Inferior parietal cortex (tissue), 1 donor: ENCODE measurements around the gene GALT.

Experiments used
- DNase-seq: peaks from one replicate; pipeline ENCODE4 v3.0.0-alpha.2; 2016; ENCODE audit errors: extremely low spot score

GALT gene

DNA sequence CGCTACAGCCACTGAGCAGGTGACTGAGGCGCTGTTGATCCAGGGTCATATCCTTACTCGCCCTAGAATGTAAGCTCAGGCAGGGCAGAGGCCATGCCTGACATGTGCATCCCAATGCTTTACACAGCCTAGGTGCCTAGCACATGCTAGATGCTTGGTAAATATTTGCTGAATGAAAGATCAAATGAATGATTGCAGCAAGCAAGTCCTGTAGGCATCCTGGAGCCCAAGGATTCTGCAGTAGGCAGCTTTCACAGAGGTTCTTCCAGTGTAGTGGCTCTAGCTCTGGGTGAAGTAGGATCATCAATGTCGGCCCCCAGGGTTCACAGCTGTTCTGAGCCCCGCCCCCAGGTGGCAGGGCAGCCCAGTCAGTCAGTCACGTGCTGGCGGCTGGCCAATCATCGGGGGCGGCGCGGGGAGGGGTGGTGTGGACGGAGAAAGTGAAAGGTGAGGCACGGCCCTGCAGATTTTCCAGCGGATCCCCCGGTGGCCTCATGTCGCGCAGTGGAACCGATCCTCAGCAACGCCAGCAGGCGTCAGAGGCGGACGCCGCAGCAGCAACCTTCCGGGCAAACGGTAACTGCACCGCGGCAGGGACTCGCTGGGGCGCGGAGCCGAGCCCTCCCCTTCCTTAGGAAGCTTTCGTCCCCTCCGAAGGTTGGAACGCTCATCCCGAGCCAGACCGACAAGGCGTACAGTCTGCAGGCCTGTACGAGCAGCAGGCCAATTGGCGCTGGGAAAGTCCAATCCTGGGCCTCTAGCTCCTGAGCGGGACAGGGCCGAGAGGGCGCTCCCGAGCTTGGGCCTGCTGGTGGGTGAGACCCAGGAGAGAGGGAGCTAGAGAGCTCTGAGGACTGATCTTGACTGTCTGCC lies at the start of gene GALT:
TSS of gene GALT (plus strand) at position 465 of the 873 bp plus-strand sequence. CDS start at position 495, 30 bp downstream.
- peak; percentile 80 for DNase-seq

DNA sequence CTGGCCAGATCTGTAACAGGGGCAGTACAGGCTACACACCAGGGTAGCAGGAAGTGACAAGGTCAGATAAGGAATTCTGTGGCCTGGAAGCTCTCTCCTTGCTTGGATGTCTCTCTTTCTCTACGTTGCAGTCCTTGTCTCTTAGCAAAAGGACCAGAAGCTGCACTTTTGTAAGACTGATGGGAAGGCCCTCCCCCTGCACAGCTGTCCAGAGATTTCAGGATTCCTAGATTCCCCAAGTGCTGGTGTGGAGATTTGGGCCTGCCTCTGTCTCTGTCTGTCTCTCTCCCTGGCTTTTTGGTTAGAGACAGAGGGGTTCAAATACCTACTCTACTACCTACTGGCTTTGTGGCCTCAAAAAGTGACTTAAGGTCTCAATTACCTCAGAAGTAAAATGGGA lies 46.9 kb upstream of the GALT start:
- no peak for DNase-seq

DNA sequence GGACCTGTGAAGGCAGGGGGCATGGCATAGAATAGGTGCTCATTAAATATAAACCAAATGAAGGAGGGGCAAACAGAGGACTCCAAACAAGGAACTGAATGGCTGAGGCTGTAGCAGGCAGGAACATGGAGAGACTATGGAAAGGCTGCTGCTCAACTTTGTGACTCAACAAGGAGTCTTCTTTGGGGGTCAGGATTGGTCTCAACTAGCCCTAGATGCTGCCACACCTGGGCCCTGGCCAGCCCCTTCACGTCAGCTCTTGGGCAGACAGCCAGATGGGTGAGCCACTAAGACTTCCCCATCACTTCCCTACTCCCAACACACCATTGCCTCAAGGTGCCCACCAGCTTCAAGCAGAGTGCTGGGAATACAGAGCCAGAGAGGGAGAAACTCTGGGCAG lies 45.6 kb upstream of the GALT start:
- DNase-seq: no peak

DNA sequence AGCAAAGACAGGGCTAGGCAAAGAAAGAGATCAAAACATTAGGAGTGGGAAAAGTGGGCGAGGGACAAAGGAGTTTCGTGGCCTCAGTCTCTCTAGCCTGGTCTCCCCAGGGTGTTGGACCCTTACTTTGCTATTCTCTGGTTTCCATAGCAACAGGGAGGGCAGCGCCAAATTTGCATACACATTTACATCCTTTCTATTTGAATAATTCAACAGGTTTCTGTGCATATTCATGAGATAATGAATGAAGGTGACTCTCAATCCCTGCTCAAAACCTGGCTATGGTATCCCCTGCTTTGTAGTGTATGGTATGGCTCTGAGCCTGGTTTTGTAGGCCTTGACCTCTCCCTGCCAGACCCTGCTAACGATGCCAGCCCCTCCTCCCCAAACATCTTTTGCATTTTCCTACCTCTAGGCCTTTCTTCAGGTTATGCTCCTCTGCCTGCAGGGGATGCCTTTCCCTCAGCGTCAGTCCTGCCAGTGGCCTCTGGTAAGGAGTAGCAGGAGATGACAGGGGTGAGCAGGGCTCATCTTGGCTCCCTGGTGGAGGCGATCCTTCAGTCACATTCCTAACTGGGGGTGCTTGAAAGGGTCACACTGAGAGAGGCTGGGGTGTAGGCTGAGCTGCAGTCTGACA lies 44.4 kb upstream of the GALT start:
- no peak for DNase-seq

DNA sequence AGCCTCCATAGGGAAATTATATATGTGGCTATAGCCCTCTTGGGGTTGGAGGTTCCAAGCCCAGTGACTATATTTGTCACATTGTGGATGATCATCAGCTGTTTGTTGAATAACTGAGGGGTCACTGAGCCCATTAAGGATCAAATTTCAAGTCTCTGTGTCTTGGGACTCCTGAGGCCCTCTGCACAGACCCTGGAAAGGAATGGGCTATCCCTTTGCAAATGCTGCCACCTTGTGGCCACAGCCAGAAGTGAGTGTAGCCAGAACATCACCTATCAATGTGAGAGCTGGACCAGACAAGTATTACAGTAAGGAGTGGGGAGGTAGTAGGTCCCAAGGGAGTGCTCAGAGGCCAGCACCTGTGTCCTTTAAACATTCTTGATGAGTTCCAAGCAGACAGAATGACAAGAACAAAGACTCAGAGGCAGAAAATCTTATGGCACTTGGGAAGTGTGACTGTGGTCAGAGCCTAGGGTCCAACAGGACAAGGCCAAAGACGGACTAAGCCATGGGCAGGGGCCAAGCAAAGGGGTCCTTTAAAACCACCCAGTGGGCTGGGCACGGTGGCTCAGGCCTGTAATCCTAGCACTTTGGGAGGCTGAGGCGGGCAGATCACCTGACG lies 42.8 kb upstream of the GALT start:
- peak; percentile 95 for DNase-seq

DNA sequence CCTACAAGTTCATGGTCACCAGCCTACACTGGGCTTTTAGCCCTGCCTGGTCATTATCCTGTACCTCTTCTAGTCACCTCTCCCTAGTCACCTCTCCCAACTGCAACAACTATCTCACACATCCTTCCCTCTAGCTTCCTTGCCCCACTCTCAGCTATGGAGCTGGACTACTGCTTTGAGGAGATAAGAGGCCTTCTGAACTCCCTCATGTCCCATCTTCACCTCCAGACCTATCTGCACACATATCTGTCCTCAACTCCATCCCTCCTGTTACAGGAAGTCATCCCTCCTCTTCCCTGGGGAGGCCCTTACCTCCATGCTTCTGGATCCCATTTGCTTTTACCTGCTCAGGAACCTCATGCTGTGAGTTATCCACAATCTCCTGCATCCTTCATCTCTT lies 40.3 kb upstream of the GALT start:
- DNase-seq: no peak

DNA sequence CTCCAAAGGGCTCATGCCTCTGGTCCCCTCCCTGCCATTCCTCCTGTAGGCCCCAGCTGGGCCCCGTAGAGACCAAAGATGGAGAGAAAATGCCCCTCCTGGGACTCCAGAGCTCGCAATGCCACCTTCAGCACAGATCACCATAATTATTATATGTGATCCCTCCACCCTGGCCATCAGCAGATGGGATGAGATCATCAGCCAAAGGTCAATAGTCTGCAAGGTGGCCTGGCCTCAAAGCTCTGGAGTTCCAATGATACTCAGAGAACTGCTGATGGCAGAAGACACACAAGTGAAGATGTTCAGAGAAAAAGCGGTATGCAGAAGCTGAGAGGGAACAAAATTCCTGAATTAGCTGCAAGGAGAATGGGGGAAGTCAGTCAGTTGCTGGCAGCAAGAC lies 39.6 kb upstream of the GALT start:
- no peak for DNase-seq

DNA sequence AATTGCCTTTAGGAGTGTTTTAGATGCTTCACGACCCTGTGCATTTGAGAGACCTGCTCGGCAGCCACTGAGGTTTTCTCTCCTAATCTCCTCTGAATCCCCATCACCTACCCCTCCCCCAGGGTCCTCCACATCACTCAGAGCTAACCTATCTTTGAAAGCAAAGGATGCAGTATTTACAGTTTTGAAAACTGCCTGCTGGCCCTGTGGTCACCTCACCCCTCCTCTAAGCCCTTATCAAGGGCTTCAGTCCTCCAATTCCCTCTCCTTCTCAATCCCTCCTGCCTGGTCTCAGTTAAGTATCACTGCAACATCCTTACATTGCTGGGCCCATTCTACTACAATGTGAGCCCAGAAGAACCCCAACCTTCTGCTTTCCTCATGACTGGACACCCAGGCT lies 39.1 kb upstream of the GALT start:
- no peak for DNase-seq

DNA sequence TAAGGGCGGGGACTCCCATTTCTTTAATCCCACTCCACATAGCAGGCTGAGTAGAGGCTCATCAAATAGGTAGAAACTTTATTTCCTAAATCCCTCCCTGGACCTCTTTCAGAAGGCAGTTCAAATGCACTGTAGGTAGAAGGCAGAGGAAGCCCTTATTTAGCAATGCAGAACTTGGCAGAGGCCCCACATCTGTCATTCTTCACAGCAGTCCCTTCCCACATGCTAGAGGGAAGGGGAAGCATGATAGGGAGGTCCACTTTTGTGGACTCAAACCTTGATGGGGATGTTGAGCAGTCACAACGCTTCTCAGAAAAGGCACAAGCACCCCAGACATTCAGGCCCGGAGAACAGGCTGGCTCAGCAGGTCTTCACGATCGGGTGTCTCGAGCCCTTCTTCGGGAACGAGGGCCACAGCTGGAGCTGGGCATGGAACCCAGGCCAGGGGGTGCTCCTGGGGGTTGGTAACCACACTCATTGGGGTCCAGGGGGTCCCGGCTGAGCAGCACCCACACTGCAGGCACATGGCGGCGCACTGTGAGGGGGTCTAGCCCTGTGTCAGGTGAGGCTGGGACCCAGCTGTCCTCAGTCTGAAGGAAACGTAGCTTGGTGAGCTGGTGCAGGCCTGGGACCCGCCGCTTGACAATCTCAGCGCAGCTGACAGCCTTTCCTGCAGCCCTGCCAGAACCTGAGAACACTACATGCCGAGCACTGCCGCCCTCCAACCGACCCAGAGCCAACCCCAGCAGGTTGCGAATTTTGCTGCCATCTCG lies 35.9 kb upstream of the GALT start:
- DNase-seq: no peak

DNA sequence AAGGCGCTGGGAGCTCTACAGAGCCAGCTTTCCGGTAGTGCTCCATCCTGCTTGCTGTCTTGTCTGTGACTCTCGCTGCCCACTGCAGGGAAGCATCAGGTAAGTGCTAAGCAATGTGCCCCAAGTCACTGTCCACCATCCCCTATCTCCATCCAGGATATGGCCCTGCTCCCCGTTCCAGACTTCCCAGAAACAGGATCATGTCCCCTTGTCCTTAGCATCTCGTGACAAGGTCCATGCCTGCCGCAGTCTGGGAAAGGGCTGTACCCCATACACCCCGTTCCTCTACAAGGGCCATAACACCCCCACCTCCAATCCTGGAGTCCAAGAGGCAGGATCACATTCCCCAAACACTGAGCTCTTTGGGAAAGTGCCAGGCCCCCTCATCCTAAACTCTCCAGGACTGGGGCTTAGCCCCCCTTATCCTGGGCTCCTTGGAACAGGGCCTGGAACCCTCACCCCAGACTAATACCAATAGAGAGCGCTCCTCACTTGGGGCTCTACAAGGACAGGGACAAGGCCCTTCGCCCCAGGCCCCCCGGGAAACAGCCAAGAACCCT lies 35.1 kb upstream of the GALT start:
- no peak for DNase-seq

DNA sequence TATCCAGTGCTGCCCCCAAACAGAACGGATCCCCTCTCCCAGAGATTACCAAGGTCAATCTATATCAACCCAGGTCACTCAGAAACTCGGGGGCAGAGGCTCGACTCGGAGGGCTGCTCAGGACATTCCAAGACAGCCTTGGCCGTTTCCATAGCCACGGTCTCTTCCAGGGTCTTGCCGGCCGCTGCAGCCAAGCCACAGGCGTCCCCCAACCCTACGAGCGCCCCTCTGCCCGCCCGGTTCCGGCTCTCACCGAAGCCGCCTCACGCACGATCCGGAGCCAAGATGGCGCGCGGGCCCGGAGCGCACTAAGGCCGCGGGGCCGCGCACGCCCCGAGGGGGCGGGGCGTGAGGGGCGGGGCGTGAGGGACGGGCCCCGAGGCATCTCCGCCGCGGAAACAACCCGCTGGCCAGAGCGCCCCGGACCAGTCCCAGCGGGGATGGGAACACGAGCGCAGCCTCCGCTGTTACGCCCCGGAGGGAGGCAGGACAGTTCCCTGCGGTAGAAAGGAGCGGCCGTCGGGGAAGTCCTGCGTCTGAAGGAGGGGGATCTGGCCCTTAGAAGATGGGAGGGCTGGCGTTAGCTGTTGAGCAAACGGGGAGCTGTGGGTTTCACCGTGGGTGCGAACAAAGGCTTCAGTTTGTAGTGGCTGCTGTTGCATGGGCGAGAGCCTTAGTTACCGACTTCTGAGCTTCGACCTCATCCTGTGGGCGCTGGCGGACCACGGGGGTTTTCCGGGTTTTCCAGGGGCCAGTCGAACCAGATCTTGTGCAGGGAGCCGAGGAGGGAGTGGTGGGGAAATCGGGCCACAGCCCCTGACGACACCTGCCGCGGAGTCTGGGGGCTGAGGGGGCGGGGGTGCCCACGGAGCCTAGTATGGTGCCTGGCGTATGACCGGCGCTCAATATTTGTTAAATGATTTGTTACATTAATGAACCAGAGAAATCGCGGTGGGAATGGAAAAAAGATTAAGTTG lies 34.4 kb upstream of the GALT start, which contains the start of gene RPP25L:
TSS of gene RPP25L (minus strand) at position 287 of the 977 bp plus-strand sequence. CDS start 801 bp downstream, outside the sequence.
- peak; percentile 86 for DNase-seq

DNA sequence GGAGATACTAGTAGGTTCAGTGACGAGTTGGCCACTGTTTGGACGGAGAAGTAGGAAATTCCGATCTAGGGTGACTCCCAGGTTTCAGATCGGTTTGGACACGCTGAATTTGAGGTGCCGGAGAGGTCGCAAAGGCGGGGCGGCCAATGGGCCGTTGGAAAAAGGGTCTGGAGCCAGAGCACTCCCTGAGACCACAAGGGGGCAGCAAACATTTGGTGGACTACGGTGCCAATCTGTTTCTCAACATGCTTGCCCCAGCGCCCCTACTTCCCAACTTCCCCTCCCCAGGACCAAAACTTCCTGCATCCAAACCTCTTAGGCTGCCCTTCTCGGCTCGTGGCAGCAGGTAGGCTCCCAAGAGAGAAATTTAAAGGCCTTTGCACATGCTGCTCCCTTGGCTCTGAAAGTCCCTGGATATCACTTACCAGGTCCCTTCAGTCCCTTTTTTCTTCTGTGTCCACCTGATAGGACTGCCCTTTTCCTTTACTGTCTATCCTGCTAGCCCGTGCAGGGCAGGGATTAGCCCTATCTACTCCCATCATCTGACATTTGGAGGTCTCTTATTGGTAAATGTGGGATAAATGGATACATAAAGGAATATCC lies 33.6 kb upstream of the GALT start:
- DNase-seq: peak; percentile 89

DNA sequence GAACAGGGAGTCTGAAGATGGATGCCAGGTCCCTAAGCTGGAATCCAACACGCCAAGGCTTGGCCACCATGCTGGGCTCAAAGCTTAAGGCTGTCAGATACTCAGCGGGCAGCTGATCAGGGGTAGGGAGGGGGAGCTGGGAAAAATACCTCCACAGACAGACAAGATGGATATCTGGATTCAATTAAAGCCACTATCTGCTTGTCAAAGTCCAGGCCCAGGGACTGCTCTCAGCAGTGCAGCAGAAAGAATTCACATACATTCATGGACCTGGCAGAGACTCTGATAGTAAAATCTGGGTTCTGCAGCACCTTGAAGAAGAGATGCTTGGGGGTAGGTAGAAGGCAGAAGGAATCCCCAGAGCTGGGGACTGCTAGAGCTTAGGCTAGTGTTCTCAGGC lies 31.3 kb upstream of the GALT start:
- no peak for DNase-seq

DNA sequence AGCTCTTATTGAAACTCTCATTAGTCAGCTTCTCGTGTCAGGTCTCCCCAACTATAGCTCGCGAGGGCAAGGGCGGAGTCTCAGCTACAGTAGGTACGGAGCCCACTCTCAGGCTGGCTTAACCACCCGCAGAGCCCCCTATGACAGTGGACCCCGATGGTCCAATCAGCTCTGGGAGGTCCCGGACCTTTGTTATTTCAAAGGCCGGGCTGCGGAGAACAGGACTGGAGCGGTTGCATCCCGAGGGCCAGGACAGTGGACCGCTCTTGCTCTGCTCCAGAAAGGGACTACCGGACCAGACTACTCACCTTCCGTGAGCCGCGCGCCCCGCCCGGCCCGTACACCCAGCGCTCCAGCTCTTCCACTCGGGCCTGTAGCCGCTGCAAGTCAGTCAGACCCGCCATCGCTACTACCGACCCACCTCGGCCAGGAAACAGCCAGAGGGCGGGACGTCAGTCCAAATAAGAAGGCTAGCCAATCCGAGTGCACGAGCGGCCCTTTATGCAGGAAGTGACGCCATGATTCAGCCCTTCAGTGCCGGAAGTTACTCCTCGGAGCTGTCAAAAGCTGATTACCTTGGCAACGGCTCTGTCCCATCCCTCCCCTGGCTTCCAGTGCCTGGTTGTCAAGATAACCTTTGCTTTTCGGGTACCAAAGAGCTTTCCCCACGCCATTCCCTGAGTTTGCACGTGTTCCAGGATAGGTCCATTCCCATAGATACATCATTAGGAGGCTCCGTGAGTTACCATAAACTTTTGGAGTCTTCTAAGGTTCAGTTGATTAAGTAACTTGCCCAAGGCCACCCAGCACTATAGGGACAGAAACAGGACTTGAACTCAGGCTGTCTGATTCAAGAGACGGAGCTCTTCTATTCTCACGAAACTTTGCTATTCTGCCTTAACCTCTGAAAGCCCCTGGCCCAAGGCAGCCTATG lies 26.1 kb upstream of the GALT start, which contains the start of gene DCTN3:
TSS of gene DCTN3 (minus strand) at position 435 of the 934 bp plus-strand sequence. CDS start at position 404, 31 bp downstream.
- peak; percentile 97 for DNase-seq

DNA sequence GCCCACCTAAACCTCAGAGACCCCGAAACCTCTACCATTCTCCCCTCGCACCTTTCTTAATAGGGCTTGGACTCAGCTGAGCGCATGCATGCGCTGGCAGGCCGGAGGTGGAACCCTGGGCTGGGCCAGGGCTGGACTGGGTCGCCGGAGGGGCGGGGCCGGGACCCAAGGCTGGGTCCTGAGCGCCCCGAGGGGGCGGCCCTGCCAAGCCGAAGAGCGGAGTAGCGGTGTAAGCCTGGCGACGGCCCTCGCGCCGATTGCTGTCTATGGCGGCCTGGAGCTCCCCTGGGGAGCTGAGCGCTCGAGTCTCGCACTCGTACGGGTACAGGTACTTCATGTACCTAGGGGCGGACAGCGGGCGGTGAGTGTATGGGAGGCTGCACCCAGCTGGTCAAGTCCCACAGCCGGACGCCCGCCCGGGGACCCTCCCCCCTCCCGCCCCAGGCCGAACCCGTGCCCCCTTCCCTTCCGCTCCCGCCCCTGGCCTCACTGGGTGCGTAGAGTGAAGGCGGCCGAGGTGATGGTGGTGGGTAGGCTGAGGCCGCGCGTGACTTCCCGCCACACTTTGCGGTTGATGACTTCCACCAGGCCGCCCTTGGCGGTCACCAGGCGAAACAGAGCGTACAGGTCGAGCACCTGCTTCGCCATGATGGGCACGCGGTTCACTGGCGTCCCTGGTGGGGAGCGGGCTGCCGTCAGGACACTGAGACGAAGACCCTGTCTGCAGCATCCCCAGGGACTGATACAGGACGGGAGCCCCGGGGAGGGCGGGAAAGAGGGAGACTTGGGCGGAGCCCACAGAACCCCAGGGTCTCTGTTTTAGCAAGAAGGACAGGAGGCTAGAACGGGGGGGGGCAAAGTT lies 22.9 kb upstream of the GALT start:
- no peak for DNase-seq

DNA sequence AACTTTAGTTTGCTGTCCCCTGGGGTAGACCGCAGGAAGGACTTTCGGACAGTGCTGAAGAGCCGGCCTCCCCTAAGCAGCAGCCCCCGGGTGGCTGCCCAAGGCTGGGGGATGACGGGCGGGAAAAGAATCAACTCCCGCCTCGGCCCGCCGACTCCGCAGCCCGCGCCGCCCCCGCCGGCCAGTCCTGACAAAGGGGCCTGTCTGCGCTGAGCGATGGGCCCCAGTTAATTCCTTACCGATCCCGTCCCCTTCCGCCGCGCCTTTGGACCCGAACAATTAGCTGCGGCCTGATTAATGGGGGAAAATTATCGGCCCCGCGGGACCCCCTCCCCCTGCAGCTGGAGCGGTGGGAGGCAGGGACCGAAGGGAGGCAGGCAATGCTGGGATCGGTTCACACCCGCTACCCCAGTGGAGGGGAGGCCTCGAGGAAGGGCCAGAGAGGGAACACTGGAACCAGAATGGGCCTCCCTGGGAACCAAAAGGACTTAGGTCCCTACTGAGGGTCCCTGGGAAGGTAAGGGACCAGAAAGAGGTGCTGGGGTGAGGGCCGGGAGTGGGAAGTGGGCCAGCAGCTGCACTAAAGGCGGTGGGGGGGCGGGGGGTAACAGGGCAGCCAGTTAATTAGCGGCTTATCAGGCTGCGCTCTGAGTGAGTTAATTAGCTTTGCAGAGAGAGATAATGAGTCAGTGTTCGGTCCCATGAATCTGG lies 21.8 kb upstream of the GALT start:
- no peak for DNase-seq

DNA sequence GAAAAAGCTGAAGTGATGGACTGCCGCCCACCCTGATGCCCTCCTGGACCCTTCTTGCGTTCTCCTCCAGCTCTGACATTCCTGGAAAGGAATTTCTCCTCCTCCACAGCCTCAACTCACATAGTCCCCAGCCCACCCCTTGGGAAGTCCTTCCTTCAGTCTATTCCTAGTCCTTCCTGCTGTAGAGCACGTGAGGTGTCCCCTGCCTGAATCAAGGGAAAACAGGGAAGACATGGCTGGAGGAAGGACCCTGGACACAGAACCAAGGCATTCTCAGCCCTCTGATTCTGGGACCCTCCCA lies 21.3 kb upstream of the GALT start:
- no peak for DNase-seq
